Measurements from ENCODE around the gene ASXL1. TPM values are rescaled to one million over a fixed set of nuclear protein-coding genes. Genes with fewer than 3 reads are reported as not detected.

Gene ASXL1
- total RNA-seq, 3 donors from 2014 or later (not counting 1 experiment from before 2014, with no cell fraction given) = 106 to 125 (median 108) TPM

DNA sequence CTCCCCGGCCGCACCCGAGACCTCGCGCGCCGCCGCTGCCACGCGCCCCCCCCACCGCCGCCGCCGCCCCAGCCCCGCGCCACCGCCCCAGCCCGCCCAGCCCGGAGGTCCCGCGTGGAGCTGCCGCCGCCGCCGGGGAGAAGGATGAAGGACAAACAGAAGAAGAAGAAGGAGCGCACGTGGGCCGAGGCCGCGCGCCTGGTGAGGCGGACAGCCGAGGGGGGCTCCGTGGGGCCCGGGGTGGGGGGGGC lies 426 bp downstream of the ASXL1 start:
- no peak for ATAC-seq
- Mint-ChIP-seq H3K27me3 (ENCODE audit: low read depth in 2 of 2) (no peaks in the 10 kb centered on the region), H3K27ac (peak overlapping the region; percentile 94 to 95), H3K4me3 (peak overlapping the region; percentile 97), H3K36me3 (no peaks in the 10 kb centered on the region), H3K4me1 (peaks cover 33 to 49% of the 10 kb centered on the region in 2 donors), H3K9me3 (no peaks in the 10 kb centered on the region)
- Histone ChIP-seq H3K36me3 (ENCODE audit: control insufficient read depth, insufficient read depth, low read length) (no peaks in the 10 kb centered on the region), H3K27me3 (ENCODE audit: control insufficient read depth, insufficient read depth, low read length) (no peaks in the 10 kb centered on the region), H3K9me3 (ENCODE audit: control insufficient read depth, insufficient read depth, low read length) (no peaks in the 10 kb centered on the region), H3K4me1 (ENCODE audit: control insufficient read depth, insufficient read depth, low read length) (peaks cover 21% of the 10 kb centered on the region), H3K27ac (ENCODE audit: low read length) (peak overlapping the region; percentile 82), H3K4me3 (ENCODE audit: low read length) (peak overlapping the region; percentile 83)
- under 1% methylated on average over 27 of the region's 35 CpGs for WGBS (ENCODE audit: insufficient coverage)
- intact Hi-C loops (cut with micrococcal nuclease) = loop anchor here (1.0 to 5.0 kb wide), 2 partner anchors 129 to 151 kb away; partner anchors contain the start of genes PLAGL2 and POFUT1
- no peak for DNase-seq
- TF ChIP-seq, protein P1, sequence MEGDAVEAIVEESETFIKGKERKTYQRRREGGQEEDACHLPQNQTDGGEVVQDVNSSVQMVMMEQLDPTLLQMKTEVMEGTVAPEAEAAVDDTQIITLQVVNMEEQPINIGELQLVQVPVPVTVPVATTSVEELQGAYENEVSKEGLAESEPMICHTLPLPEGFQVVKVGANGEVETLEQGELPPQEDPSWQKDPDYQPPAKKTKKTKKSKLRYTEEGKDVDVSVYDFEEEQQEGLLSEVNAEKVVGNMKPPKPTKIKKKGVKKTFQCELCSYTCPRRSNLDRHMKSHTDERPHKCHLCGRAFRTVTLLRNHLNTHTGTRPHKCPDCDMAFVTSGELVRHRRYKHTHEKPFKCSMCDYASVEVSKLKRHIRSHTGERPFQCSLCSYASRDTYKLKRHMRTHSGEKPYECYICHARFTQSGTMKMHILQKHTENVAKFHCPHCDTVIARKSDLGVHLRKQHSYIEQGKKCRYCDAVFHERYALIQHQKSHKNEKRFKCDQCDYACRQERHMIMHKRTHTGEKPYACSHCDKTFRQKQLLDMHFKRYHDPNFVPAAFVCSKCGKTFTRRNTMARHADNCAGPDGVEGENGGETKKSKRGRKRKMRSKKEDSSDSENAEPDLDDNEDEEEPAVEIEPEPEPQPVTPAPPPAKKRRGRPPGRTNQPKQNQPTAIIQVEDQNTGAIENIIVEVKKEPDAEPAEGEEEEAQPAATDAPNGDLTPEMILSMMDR (IDR thresholded peaks at IDR 0.05) = no peak

DNA sequence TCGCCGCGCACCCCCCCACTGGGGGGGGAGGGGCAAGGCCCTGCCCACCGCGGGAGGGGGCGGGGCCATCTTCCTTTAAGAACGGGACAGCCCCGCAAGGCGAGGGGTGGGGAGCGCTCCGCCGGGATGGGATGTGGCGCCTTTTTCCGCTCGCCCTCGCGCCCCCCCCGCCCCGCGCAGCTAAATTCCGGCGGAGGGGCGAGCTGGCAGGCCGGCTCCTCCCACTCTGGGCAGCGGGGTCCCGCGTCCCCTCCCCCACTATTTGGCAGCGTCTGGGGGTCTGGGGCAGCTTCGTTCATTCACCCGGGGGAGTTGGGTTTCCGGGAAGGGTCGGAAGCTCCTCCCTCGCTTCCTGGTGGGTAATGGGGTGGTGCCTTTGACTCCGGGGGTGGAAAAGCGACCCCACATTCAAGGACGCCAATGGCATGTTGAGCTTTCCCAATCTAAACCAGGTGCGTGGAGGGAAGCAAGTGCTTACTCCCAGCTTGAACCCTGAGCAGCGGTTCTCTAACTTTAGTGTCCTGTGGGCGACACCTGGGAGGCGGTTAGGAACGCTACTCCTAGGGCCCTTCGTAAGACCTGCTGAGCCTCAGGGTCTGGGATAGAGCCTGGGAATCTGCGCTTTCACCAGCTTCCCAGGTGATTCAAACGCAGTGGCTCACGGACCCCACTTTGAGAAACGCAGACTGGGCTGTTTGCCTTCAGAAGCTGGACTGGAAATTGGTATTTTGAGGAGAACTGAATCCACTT lies 927 bp downstream of the ASXL1 start:
- ATAC-seq (peak; percentile 31 to 52 (median 42)), DNase-seq (peak; percentile 60 to 84)
- peaks cover 36 to 52% of the 10 kb centered on the region in 2 donors for H3K4me1 Mint-ChIP-seq
- H3K4me3 Mint-ChIP-seq = peak overlapping the region; percentile 87
- peak overlapping the region; percentile 82 for H3K27ac ChIP-seq (ENCODE audit: low read length)
- H3K9me3 ChIP-seq (ENCODE audit: control insufficient read depth, insufficient read depth, low read length) = no peaks in the 10 kb centered on the region
- H3K27ac Mint-ChIP-seq = peak overlapping the region; percentile 88 to 89
- H3K27me3 ChIP-seq (ENCODE audit: control insufficient read depth, insufficient read depth, low read length) = no peaks in the 10 kb centered on the region
- peaks cover 21% of the 10 kb centered on the region for H3K4me1 ChIP-seq (ENCODE audit: control insufficient read depth, insufficient read depth, low read length)
- intact Hi-C loops (cut with micrococcal nuclease) = loop anchor here (1.0 to 5.0 kb wide), 2 partner anchors 128 to 152 kb away; partner anchors contain the start of genes PLAGL2 and POFUT1
- H3K27me3 Mint-ChIP-seq (ENCODE audit: low read depth in 2 of 2) = no peaks in the 10 kb centered on the region
- TF ChIP-seq, protein P1 (IDR thresholded peaks at IDR 0.05) = no peak
- H3K36me3 Mint-ChIP-seq = no peaks in the 10 kb centered on the region
- peak overlapping the region; percentile 83 for H3K4me3 ChIP-seq (ENCODE audit: low read length)
- WGBS (ENCODE audit: insufficient coverage) = under 1% methylated on average over 44 of the region's 46 CpGs
- no peaks in the 10 kb centered on the region for H3K9me3 Mint-ChIP-seq
- H3K36me3 ChIP-seq (ENCODE audit: control insufficient read depth, insufficient read depth, low read length) = no peaks in the 10 kb centered on the region

DNA sequence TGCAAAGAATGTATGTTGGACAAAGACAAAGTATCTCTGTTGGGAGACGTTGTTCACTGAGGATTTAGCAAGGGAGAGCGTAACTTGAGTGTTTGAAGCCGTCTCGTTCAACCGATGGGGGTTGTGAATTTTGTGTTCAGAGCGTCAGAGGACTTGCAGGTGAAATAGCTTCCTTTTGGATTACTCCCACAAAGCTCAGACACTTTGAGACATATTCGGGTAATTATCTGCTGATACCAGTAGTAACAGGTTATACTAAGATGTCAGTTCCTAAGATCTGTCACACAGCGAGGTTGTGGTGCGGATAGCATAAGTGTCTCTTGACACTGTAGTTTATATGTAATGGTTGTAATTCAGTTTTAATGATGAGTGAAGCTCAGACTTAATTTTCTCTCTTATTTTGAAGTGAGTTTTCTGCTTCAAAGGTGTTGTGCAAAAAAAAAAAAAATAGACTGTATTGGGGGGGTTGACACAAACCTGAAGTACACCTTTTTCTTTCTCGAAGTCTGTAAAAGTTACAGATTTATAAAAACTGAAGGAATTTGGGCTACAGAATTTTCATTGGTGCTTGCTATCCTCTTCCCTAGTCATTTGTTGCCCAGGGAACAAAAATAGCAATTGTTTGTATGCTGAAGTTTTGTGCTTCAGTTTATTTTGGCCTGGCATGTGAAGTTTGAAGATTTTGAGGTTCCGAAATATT lies 1.7 kb downstream of the ASXL1 start:
- WGBS (ENCODE audit: insufficient coverage) = 27% methylated on average over 10 of the region's 11 CpGs
- H3K9me3 ChIP-seq (ENCODE audit: control insufficient read depth, insufficient read depth, low read length) = no peaks in the 10 kb centered on the region

More for the DNA sequence above, 1.7 kb downstream of the ASXL1 start:
- Histone ChIP-seq H3K4me1 (ENCODE audit: control insufficient read depth, insufficient read depth, low read length) (peaks cover 26% of the 10 kb centered on the region), H3K4me3 (ENCODE audit: low read length) (peak overlapping the region; percentile 83), H3K27ac (ENCODE audit: low read length) (peak overlapping the region; percentile 82), H3K27me3 (ENCODE audit: control insufficient read depth, insufficient read depth, low read length) (no peaks in the 10 kb centered on the region), H3K36me3 (ENCODE audit: control insufficient read depth, insufficient read depth, low read length) (no peaks in the 10 kb centered on the region)
- TF ChIP-seq, protein P1 (IDR thresholded peaks at IDR 0.05) = no peak
- H3K27ac Mint-ChIP-seq = peak overlapping the region; percentile 88 to 89
- intact Hi-C loops (cut with micrococcal nuclease) = loop anchor here (5.0 kb wide), 1 partner anchor 128 kb away; no protein-coding TSS in a partner anchor
- DNase-seq = peak in 1 of 2 donors; percentile 56
- no peak for ATAC-seq
- no peaks in the 10 kb centered on the region for H3K36me3 Mint-ChIP-seq
- no peaks in the 10 kb centered on the region for H3K27me3 Mint-ChIP-seq (ENCODE audit: low read depth in 2 of 2)
- no peaks in the 10 kb centered on the region for H3K9me3 Mint-ChIP-seq
- peaks cover 40 to 56% of the 10 kb centered on the region in 2 donors for H3K4me1 Mint-ChIP-seq
- peak overlapping the region; percentile 87 for H3K4me3 Mint-ChIP-seq
